GM19328 (cell line): ENCODE results near the gene ATP1B2.
"Not testable (repeated sequence)": the region's sequence is repeated elsewhere in the genome, so short reads cannot be mapped to it uniquely, and the experiment has no call there.

Source experiments
- ATAC-seq: cut with Tn5 transposase; IDR thresholded peaks from one replicate; pipeline ENCODE4 v1.9.1; 2021; ENCODE audit warnings: mild to moderate bottlenecking, moderate library complexity; ENCODE audit not compliant: unreplicated experiment

The ATP1B2 gene

DNA sequence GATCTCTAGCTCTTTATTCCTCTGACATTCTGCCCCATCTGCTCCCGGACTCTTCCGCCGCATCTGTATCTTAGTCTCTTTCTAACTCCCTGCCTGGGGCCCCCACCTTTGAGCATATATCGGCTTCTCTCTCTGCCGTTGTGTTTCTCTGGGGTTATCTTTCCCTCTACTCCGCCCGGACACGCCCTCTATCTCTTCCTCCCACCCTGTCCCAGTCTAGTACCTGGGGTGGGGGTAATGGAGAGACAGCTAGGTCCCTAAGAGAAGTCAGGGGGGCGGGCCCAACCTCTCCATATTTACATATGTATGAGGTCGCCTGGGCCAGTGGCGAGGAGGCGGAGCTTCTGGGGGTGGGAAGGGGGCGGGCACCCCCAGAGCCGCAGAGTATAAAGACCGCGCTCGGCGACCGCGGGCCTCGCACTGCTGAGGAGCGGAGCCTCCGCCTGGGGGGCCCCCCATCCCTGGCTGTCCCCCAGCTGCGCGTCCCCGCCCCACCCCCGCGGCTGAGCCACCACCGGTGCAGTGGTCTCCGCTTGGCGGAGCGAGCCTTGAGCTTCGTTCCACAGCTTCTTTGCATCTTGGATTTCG lies at the start of gene ATP1B2:
ATP1B2 (plus strand) TSS at position 418 of the 588 bp plus-strand sequence. CDS start 593 bp downstream, outside the sequence.
- ATAC-seq = no peak

DNA sequence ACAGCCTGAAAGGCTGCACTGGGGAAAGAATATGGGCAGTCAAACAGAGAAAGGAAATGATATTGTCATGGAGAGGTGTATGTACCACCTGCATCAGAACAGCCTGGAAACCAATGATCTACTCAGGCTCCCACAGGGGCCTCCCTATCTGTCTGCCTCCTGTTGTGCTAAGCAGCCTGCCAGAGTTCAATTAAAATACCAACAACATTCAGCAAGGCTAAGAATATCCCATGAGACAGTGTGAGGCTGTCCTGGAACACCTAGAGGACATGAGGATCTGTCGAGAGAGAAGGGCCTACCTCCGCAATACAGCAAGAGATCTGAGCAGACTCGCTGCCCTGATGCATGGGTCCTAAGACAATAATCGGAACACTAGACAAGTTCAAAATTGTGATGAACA lies 44.4 kb upstream of the ATP1B2 start:
- no peak for ATAC-seq

GRCh38 chr17:7610641-7611040 lies 40.1 kb upstream of the ATP1B2 start:
- ATAC-seq = no peak

GRCh38 chr17:7611635-7612293 lies 39.0 kb upstream of the ATP1B2 start:
- no peak for ATAC-seq

DNA sequence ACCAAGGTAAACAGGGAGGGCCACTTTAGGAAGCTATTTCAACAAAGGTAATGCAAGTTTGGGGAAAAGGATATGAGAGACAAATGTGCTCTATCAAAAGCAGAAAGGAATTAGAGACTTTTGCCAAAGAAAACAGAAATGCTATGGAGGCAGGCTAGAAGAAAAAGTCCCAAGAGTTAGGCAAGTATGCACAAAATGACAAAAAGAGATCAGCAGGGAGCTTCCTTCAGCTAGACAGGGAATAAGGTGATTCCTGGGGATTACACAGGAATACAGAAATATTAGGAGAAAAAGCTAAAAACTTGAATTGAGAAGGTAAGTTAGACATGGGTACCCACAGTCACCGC lies 38.5 kb upstream of the ATP1B2 start:
- no peak for ATAC-seq

GRCh38 chr17:7613769-7614424 lies 36.8 kb upstream of the ATP1B2 start:
- ATAC-seq = no peak

DNA sequence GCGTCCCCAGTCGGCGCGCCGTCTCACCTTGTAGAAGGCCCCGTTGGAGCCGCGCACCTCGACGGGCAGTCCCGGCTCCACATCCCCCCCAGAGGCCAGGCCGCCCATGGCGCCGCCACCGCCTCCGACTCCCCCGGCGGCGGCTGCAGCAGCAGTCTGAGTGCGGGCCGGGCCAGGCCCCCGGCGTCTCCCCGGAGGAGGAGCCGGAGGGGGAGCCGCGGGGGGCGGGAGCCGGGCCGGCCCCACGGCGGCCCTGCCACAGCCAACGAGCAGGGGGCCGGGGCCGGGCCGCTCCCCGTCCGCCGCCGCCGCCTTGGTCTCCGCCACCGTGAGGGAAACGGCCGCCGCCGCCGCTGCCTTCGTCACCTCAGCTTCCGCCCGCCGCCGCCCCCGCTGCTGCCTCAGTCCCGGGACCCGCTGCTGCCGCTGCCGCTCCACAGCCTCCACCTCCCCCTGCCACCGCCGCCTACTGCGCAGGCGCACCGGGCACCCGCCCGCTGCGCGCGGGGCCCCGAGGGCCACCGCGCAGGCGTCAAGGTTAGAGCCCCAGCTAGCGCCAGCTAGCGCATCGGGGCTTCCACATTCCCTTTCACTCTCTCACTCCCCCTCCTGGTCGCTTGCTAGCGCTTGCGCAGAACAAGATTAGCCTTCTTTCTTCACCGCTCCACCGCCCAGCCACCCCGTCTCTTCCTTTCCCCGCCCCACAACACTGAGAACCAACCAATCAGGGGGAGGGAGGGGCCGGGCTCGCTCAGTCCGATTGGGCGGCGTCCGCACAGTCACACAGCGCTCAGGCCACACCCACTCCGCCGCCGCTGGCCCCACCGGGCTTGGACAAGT lies 36.1 kb upstream of the ATP1B2 start, which contains the start of gene FXR2:
FXR2 (minus strand) TSS at position 473 of the 840 bp plus-strand sequence; CDS start at position 108, 365 bp downstream.
- peak; percentile 87 for ATAC-seq

DNA sequence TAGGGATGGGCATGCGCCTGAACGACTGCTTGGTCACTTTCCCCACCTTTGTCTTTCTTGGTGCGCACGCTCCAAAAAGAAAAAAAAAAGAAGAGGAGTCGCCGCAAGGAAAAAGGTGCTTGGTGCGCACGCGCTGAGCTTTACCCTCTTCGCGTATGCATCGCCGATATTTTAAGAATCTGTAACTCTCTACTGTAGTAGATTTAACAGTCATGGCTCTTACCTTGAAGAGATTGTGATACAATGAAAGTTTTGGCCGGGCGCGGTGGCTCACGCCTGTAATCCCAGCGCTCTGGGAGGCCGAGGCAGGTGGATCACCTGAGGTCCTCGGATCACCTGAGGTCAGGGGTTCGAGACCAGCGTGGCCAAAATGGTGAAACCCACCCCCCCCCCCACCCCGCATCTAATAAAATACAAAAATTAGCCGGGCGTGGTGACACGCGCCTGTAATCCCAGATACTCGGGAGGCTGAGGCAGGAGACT lies 35.4 kb upstream of the ATP1B2 start:
- ATAC-seq = no peak

DNA sequence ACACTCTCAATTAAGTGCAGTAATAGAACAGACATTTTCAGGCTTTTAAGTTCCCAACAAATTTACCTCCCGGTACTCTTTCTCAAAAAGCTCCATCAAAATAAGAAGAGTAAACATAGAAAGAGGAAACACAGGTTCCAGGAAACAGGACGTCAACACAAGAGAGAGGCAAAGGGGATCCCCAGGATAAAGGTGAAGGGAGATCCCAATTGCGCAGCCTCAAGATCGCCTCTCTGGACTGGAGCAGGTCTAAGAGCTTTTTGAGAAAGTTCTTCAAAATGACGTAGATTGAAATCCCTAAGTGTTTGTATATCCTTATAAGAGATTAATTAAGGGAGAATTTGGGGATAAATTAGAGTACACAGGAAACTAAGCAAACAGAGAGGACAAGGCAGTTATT lies 32.1 kb upstream of the ATP1B2 start:
- no peak for ATAC-seq

DNA sequence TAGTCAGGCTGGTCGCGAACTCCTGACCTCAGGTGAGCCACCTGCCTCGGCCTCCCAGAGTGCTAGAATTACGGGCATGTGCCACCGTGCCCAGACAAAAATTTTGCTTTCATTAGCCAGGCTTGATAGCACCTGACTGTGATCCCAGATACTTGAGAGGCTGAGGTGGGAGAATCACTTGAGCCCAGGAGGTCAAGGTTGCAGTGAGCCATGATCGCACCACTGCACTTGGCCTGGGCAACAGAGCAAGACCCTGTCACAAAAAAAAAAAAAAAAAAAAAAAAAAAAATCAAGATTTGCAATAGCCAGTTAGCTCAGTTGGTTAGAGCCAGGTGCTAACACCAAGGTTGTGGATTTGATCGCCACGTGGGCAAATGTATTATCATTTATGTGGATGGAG lies 29.9 kb upstream of the ATP1B2 start:
- ATAC-seq = no peak

DNA sequence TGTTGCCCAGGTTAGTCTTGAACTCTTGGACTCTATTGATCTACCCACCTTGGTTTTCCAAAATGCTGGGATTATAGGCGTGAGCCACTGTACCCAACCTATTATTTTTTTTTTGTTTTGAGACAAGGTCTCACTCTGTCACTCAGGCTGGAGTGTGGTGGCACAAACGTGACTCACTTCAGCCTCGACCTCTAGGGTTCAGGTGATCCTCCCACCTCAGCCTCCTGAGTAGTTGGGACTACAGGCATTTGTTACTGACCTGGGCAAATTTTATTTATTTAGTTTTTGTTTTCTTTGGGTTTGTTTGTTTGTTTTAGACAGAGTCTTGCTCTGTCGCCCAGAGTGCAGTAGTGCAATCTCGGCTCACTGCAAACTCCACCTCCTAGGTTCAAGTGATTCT lies 27.1 kb upstream of the ATP1B2 start:
- no peak for ATAC-seq

GRCh38 chr17:7625749-7626148 lies 25.0 kb upstream of the ATP1B2 start:
- ATAC-seq = not testable (repeated sequence)

DNA sequence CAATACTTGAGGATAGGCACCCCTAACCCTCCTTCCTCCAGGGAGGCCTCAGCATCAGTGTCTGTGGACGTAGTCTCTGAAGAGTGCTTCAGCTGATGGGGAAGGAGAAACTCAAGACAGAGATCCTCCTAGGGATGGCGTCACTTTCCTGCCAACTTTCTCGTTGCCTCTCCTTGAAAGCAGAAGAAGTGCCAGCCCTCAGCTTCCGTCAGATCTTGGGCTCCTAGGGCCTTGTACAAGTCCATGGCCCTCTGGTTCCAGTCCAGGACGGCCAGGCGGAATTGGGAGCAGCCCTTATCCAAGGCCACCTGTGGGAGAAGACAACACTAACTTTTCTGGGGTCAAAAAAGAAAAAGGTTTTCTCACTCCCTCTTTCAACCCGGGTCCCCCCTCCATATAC lies 24.4 kb upstream of the ATP1B2 start:
- no peak for ATAC-seq

DNA sequence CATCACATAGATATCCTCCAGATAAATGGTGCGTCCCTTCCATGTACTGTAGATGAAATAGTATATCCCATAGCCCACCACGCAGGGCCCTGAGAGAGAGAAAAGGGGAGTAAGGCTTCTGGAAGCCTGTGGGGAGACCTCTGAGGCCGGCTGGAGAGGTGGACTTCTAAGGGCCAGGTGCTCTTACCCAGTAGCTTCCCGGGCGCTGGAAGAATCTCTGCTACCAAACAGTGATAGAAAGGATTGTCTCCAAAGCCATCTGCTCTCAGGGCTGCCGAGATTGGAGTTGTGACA lies 23.8 kb upstream of the ATP1B2 start:
- no peak for ATAC-seq

- ATAC-seq = peak; percentile 78
Observed at GRCh38 chr17:7627250-7628121, 23.2 kb upstream of the ATP1B2 start, which contains the start of gene SAT2. Gene SAT2, minus strand, starts transcription at chr17:7627821. Its CDS starts 186 bp downstream, at chr17:7627635.

DNA sequence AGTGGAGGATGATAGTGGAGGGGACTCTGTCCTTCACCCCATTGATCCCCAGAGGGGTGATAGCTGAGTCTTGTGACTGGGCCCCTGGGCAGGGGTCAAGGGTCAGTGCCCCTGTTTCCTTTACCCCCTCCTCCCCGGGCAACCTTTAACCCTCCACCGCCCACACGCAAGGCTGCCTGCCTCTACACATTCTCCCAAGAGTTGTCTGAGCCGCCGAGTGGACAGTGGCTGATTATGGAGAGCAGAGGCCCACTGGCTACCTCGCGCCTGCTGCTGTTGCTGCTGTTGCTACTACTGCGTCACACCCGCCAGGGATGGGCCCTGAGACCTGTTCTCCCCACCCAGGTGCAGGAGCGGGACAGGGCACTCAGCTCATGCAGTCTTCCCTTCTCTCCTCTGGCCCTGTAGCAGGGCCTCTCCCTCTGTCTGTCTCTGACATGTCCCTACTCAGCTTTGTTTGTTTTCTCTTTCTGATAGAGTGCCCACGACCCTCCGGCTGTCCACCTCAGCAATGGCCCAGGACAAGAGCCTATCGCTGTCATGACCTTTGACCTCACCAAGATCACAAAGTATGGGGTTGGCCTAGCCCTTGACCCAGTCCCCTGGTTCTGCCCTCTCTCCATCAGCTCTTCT lies 20.7 kb upstream of the ATP1B2 start, which contains the start of gene SHBG:
SHBG (plus strand) TSS at position 197 of the 633 bp plus-strand sequence; CDS start at position 235, 38 bp downstream.
- ATAC-seq = no peak

DNA sequence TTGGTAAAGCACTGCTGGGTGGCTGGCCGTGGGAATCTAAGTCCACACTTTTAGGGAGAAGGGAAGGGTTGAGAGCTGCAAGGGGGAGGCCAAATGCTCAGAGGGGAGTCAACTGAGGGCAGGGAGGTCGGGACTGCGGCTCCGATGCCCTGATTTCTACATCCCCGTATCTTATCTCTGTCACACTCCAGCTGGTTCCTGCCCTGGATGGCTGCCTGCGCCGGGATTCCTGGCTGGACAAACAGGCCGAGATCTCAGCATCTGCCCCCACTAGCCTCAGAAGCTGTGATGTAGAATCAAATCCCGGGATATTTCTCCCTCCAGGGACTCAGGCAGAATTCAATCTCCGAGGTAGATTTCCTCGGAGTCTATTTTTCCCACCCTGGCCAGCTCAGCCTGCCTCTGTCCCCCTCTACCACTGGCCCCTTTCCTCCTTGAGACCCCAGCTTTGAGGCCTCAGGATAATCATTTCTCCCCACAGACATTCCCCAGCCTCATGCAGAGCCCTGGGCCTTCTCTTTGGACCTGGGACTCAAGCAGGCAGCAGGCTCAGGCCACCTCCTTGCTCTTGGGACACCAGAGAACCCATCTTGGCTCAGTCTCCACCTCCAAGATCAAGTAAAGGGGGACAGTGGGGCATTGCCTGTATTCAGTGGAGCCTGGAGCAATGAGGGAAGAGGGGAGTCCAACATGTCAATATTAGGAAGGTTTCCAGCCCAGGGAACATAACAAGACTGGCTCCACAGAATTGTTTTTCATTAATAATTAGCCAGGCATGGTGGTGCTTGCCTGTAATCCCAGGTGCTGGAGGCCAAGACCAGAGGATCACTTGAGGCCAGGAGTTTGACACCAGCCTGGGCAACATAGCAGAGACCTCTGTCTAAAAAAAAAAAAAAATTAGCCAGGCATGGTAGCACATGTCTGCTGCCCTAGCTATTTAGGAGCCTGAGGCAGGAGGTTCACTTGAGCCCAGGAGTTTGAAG lies 19.0 kb upstream of the ATP1B2 start:
- ATAC-seq = no peak

GRCh38 chr17:7632492-7632894 lies 18.2 kb upstream of the ATP1B2 start:
- ATAC-seq = no peak

GRCh38 chr17:7633093-7633492 lies 17.6 kb upstream of the ATP1B2 start:
- no peak for ATAC-seq
